ENCODE measurements around the gene SLC35D1. TPM values are rescaled to one million over a fixed set of nuclear protein-coding genes. Genes with fewer than 3 reads are reported as not detected.

SLC35D1 gene
- total and polyA plus RNA-seq, 7 donors = 2.5 to 7.0 (median 5.9) TPM

GRCh38 chr1:66999640-67000400, 54.1 kb downstream of the SLC35D1 start:
- 67 to 79% (median 72%) methylated on average over 7 of the region's 7 CpGs for WGBS, 3 donors
- peaks cover 12% of the 10 kb centered on the region for H3K4me1 ChIP-seq
- ATAC-seq = peak in 1 of 4 donors; percentile 39
- H3K4me3 ChIP-seq = no peak overlapping the region
- TF ChIP-seq CTCF (IDR thresholded peaks at IDR 0.05) = no peak
- no peaks in the 10 kb centered on the region for H3K9me3 ChIP-seq
- intact Hi-C loops (cut with DNase I) = loop anchor here (5.0 to 10.0 kb wide), 2 partner anchors 52 to 235 kb away; partner anchors contain the start of gene SLC35D1 (in 1 of the 2)
- H3K27me3 ChIP-seq (ENCODE audit: insufficient read depth in 3 of 3, low read length in 2 of 3) = no peaks in the 10 kb centered on the region
- peaks cover 2 to 26% of the 10 kb centered on the region in 2 donors for H3K36me3 ChIP-seq (ENCODE audit: insufficient read depth in 1 of 2, low read depth in 1 of 2)
- H3K27ac ChIP-seq = peak overlapping the region; percentile 54
- no peak for DNase-seq

- no peak overlapping the region for H3K4me3 ChIP-seq
- no peaks in the 10 kb centered on the region for H3K9me3 ChIP-seq
- no peaks in the 10 kb centered on the region for H3K27me3 ChIP-seq (ENCODE audit: insufficient read depth in 3 of 3, low read length in 2 of 3)
- H3K36me3 ChIP-seq (ENCODE audit: insufficient read depth in 1 of 2, low read depth in 1 of 2) = peaks cover 2 to 24% of the 10 kb centered on the region in 2 donors
- ATAC-seq (no peak), DNase-seq (no peak)
- peaks cover 12% of the 10 kb centered on the region for H3K4me1 ChIP-seq
- intact Hi-C loops (cut with DNase I) = loop anchor here (5.0 to 10.0 kb wide), 2 partner anchors 53 to 234 kb away; partner anchors contain the start of gene SLC35D1 (in 1 of the 2)
- TF ChIP-seq CTCF (IDR thresholded peaks at IDR 0.05) = no peak
- H3K27ac ChIP-seq = no peak overlapping the region
Observed at GRCh38 chr1:66998972-66999371, 55.0 kb downstream of the SLC35D1 start.

- H3K36me3 ChIP-seq (ENCODE audit: insufficient read depth in 1 of 2, low read depth in 1 of 2) = peaks cover 2 to 37% of the 10 kb centered on the region in 2 donors
- DNase-seq (no peak), ATAC-seq (peak; percentile 57 to 75 (median 68))
- 74 to 78% (median 78%) methylated on average over 7 of the region's 7 CpGs for WGBS, 3 donors
- peak; percentile 71 for TF ChIP-seq CTCF (IDR thresholded peaks at IDR 0.05)
- H3K4me1 ChIP-seq = no peaks in the 10 kb centered on the region
- intact Hi-C loops (cut with DNase I) = loop anchor here (1.0 to 10.0 kb wide), 4 partner anchors 56 to 231 kb away; partner anchors contain the start of gene SLC35D1 (in 1 of the 2)
- H3K27me3 ChIP-seq (ENCODE audit: insufficient read depth in 3 of 3, low read length in 2 of 3) = no peaks in the 10 kb centered on the region
- H3K9me3 ChIP-seq = no peaks in the 10 kb centered on the region
- H3K27ac ChIP-seq = no peak overlapping the region
- no peak overlapping the region for H3K4me3 ChIP-seq
Observed at GRCh38 chr1:66996018-66996682, 57.8 kb downstream of the SLC35D1 start.

- ATAC-seq (no peak), DNase-seq (no peak)
- Histone ChIP-seq H3K27ac (no peak overlapping the region), H3K27me3 (ENCODE audit: insufficient read depth in 3 of 3, low read length in 2 of 3) (no peaks in the 10 kb centered on the region), H3K9me3 (no peaks in the 10 kb centered on the region), H3K4me3 (no peak overlapping the region), H3K4me1 (no peaks in the 10 kb centered on the region), H3K36me3 (ENCODE audit: insufficient read depth in 1 of 2, low read depth in 1 of 2) (peaks cover 2 to 54% of the 10 kb centered on the region in 2 donors)
- no peak for TF ChIP-seq CTCF (IDR thresholded peaks at IDR 0.05)
- intact Hi-C loops (cut with DNase I) = loop anchor here in 1 of 2 donors (5.0 to 10.0 kb wide), 2 partner anchors 36 to 228 kb away; no protein-coding TSS in a partner anchor
- WGBS, 3 donors = 91 to 95% (median 93%) methylated on average over 3 of the region's 3 CpGs
Observed at GRCh38 chr1:66993076-66993475, 60.9 kb downstream of the SLC35D1 start.
